ENCODE results near the gene ABHD12. TPM values are rescaled to one million over a fixed set of nuclear protein-coding genes. Genes with fewer than 3 reads are reported as not detected.

The ABHD12 gene
- polyA plus RNA-seq, 1 donor (not counting 4 experiments of a cell fraction or from before 2014, with no cell fraction given): 11.2 TPM

GRCh38 chr20:25279403-25279802 lies 111.2 kb downstream of the ABHD12 start:
- FAIRE-seq: peak; percentile 74
- TF ChIP-seq EZH2 (IDR thresholded peaks at IDR 0.05; ENCODE audit: low read length) (no peak), CTCF (optimal IDR thresholded peaks at IDR 0.05 in 1 of 3, IDR thresholded peaks at IDR 0.05 in 1 of 3, conservative IDR thresholded peaks at IDR 0.05 in 1 of 3; ENCODE audit: extremely low read depth in 1 of 3, insufficient read depth in 2 of 3, low read length in 3 of 3) (no peak)
- DNase-seq (ENCODE audit: low read depth, low spot score): no peak
- Histone ChIP-seq H3K9me3 (ENCODE audit: control insufficient read depth, low read depth, low read length) (no peaks in the 10 kb centered on the region), H3K4me2 (ENCODE audit: control insufficient read depth, extremely low read depth, insufficient read depth, low read depth, low read length) (no peak overlapping the region), H3K4me1 (ENCODE audit: control insufficient read depth, extremely low read depth, insufficient read depth, low read length) (no peaks in the 10 kb centered on the region), H3K36me3 (ENCODE audit: control insufficient read depth in 2 of 2, extremely low read depth in 1 of 2, insufficient read depth in 2 of 2, low read length in 2 of 2) (peaks cover 71 to 82% of the 10 kb centered on the region in 2 experiments), H3K9me1 (ENCODE audit: control insufficient read depth, extremely low read depth, insufficient read depth, low read length) (no peaks in the 10 kb centered on the region), H3K27me3 (ENCODE audit: control insufficient read depth, extremely low read depth, insufficient read depth, low read length) (no peaks in the 10 kb centered on the region), H3K79me2 (ENCODE audit: control insufficient read depth, insufficient read depth, low read length) (peaks cover 3% of the 10 kb centered on the region), H3K9ac (ENCODE audit: control insufficient read depth, extremely low read depth, insufficient read depth, low read length) (no peak overlapping the region), H2AFZ (ENCODE audit: control insufficient read depth, low read length) (no peak overlapping the region), H4K20me1 (ENCODE audit: control insufficient read depth, extremely low read depth, insufficient read depth, low read length) (no peaks in the 10 kb centered on the region), H3K27ac (ENCODE audit: control insufficient read depth, insufficient read depth, low read length) (no peak overlapping the region), H3K4me3 (ENCODE audit: control insufficient read depth in 2 of 3, extremely low read depth in 1 of 3, insufficient read depth in 2 of 3, low read depth in 1 of 3, low read length in 3 of 3) (no peak overlapping the region)
- dilution Hi-C loops (cut with MboI; ENCODE audit: extremely low pct_ligation_motif_present, low sequenced_read_pairs): no loop called here

GRCh38 chr20:25278636-25279361 lies 111.8 kb downstream of the ABHD12 start:
- no peak for FAIRE-seq
- dilution Hi-C loops (cut with MboI; ENCODE audit: extremely low pct_ligation_motif_present, low sequenced_read_pairs): no loop called here
- H3K4me2 ChIP-seq (ENCODE audit: control insufficient read depth, extremely low read depth, insufficient read depth, low read depth, low read length): no peak overlapping the region

More at GRCh38 chr20:25278636-25279361, 111.8 kb downstream of the ABHD12 start:
- no peaks in the 10 kb centered on the region for H4K20me1 ChIP-seq (ENCODE audit: control insufficient read depth, extremely low read depth, insufficient read depth, low read length)
- no peaks in the 10 kb centered on the region for H3K27me3 ChIP-seq (ENCODE audit: control insufficient read depth, extremely low read depth, insufficient read depth, low read length)
- H3K9ac ChIP-seq (ENCODE audit: control insufficient read depth, extremely low read depth, insufficient read depth, low read length): no peak overlapping the region
- DNase-seq (ENCODE audit: low read depth, low spot score): no peak
- no peaks in the 10 kb centered on the region for H3K9me3 ChIP-seq (ENCODE audit: control insufficient read depth, low read depth, low read length)
- no peak overlapping the region for H3K27ac ChIP-seq (ENCODE audit: control insufficient read depth, insufficient read depth, low read length)
- TF ChIP-seq CTCF (optimal IDR thresholded peaks at IDR 0.05 in 1 of 3, IDR thresholded peaks at IDR 0.05 in 1 of 3, conservative IDR thresholded peaks at IDR 0.05 in 1 of 3; ENCODE audit: extremely low read depth in 1 of 3, insufficient read depth in 2 of 3, low read length in 3 of 3) (no peak), EZH2 (IDR thresholded peaks at IDR 0.05; ENCODE audit: low read length) (no peak)
- H2AFZ ChIP-seq (ENCODE audit: control insufficient read depth, low read length): no peak overlapping the region
- no peaks in the 10 kb centered on the region for H3K4me1 ChIP-seq (ENCODE audit: control insufficient read depth, extremely low read depth, insufficient read depth, low read length)
- peaks cover 3% of the 10 kb centered on the region for H3K79me2 ChIP-seq (ENCODE audit: control insufficient read depth, insufficient read depth, low read length)
- H3K9me1 ChIP-seq (ENCODE audit: control insufficient read depth, extremely low read depth, insufficient read depth, low read length): no peaks in the 10 kb centered on the region
- H3K4me3 ChIP-seq (ENCODE audit: control insufficient read depth in 2 of 3, extremely low read depth in 1 of 3, insufficient read depth in 2 of 3, low read depth in 1 of 3, low read length in 3 of 3): no peak overlapping the region
- H3K36me3 ChIP-seq (ENCODE audit: control insufficient read depth in 2 of 2, extremely low read depth in 1 of 2, insufficient read depth in 2 of 2, low read length in 2 of 2): peaks cover 72 to 82% of the 10 kb centered on the region in 2 experiments

Measured in keratinocyte (primary cell).